HG03575 (cell line): ENCODE data around the gene GNAI3.

Experiments used
- ATAC-seq: cut with Tn5 transposase; IDR thresholded peaks from one replicate; pipeline ENCODE4 v1.9.1; 2021; ENCODE audit not compliant: unreplicated experiment, insufficient number of reproducible peaks, low FRiP score; ENCODE audit errors: extremely low read depth

The GNAI3 gene

DNA sequence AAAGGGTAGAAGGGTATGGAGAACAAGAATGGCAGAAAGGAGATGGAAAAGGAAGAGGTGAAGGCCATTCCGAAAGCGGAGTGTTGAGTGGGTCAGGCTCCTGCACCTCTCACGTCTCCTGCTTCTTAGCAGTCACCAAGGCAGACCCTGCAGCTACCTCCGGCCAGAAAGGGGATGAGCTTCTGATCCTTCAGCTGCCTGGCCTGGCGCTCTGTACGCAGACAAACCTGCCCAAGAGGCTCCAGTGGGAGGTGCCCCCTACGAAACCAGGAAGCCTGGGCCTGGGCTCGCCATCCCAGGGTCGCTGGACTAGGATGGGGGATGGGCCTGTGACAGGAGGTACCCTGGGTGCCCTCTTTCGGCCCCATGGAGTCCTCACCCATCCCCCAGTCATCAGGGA, 5.8 kb upstream of the GNAI3 start:
- ATAC-seq, result no peak

DNA sequence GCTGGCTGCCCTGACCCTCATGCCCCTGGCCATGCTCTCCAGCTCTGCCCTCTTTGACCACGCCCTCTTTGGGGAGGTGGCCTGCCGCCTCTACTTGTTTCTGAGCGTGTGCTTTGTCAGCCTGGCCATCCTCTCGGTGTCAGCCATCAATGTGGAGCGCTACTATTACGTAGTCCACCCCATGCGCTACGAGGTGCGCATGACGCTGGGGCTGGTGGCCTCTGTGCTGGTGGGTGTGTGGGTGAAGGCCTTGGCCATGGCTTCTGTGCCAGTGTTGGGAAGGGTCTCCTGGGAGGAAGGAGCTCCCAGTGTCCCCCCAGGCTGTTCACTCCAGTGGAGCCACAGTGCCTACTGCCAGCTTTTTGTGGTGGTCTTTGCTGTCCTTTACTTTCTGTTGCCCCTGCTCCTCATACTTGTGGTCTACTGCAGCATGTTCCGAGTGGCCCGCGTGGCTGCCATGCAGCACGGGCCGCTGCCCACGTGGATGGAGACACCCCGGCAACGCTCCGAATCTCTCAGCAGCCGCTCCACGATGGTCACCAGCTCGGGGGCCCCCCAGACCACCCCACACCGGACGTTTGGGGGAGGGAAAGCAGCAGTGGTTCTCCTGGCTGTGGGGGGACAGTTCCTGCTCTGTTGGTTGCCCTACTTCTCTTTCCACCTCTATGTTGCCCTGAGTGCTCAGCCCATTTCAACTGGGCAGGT, 5.0 kb upstream of the GNAI3 start:
- no peak for ATAC-seq

DNA sequence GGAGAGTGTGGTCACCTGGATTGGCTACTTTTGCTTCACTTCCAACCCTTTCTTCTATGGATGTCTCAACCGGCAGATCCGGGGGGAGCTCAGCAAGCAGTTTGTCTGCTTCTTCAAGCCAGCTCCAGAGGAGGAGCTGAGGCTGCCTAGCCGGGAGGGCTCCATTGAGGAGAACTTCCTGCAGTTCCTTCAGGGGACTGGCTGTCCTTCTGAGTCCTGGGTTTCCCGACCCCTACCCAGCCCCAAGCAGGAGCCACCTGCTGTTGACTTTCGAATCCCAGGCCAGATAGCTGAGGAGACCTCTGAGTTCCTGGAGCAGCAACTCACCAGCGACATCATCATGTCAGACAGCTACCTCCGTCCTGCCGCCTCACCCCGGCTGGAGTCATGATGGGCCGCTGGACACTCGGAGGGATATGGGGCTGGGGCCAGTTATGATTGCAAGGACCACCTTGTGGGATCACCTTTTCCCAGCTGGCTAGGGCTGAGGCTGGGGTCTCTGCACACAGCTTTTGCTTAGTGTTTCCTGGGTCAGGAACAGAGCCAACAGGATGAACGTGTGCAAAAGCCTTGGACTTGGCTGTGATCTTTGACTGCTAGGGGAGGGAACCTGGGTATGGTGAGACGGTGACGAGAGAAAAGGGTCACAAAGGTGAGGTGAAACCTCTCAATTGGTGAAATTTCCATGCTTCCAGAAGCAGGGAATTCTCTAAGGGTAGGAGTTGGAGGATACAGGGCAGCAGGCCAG, 4.3 kb upstream of the GNAI3 start:
- ATAC-seq, result no peak

DNA sequence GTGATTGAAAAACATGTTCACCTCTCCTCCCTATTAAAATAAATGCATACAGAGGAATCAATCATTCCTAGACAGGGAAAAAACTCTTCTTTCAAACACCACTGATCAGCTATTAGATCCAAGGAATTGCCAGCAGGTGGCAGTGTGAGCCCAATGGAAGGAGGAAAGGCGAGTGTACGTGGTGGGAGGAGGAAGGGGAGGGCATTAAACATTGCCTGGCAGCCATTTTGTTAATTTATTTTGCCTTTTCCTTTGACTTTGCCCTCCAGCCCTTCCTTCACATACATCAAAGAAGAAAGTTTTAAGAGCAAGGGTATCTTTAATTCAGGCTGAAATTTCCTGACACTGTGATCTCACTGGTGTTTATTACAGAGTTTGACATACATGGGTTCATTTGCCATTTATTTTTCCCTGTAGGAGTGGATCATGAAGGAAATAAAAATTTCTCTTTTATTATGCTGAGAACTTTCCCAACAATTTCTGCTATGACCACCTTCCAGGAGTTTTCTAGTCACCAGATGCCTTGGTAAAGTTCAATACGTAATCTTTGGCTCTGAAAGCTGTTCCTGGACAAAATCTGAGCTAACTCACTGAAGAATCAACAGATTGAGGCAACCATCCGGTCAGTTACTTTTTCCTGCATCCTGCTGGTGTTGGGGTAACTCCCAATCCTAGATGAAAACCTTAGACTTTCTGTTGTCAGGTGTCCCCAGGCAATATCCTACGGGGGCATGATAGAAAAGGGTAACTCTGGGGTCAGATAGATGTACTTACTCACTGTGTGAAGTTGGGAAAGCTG, 1.9 kb upstream of the GNAI3 start:
- ATAC-seq, result no peak

DNA sequence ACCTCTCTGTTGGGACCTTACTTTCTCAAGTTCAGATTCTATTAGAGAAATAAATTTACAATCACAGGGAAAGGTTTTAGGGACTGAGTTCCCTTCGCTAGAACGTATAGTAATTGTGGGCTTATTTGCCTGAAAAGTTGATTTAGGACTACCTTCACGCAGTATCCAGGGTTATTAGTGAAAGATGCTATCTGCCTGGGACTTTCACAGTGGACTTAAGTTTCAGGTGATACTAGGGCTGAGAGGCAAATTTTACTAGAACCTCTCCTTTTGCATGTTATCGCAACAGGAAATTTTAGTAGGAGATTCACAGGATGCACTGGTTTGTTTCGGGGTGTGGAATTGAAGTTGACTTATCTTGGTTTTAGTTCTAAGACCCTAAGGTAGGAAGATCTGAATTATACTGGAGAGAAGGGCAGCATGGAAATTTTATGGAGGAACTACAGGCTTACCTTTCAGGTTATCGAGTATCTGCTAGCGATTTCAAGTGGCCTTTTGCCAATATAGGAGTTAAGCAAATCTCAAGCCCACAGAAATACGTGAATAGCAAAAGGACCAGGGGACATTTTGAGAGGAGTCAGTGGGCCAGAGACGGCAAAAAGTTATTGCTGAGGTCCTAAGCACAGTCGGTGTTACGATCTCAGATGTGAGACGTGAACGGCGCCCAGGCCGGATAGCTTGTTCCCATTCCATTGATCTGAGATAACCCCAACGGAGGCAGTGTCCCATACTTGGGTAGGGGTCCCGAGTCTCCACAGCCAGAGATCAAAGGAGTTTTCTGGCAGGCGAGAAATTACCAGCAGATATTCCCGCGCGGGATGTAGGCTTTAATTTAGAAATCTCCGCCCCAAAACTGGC, 723 bp upstream of the GNAI3 start:
- ATAC-seq, result no peak

DNA sequence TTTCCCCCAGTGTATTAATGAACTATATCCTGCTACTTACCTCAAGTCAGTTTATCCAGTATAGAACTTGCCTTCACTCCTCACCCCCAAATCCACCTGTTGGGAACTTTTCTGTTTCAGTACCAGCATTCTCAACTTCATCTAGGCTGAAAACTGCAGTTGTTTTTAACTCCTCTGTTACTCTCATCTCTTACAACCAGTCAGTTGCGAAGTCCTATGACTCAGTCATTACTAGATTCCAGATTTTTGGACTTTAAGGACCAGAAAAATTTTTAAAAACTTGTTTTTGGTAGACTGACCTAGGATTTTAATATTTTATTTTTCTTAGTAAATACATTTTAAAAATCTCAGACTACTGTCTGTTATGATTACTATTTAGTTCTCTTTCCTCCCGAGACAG, 8.1 kb downstream of the GNAI3 start:
- no peak for ATAC-seq

DNA sequence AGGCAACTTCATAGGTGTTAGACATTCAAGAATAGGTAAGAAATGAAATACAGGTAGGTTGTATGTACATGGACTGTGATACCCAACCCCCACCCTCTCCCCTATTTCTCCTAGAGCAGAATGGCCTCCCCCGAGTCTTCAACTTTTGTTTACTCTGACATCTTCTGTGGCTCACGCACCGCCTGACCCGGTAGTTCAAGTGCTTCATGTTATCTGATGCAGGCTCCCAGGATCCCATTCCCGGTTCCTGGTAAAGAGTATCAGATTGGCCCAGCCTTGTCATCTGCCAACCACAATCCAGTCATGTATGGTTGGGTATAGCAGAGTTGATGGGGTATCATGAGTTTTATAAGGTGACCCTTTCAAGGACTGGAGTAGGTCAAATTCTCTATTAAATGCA, 9.1 kb downstream of the GNAI3 start:
- ATAC-seq, result no peak

DNA sequence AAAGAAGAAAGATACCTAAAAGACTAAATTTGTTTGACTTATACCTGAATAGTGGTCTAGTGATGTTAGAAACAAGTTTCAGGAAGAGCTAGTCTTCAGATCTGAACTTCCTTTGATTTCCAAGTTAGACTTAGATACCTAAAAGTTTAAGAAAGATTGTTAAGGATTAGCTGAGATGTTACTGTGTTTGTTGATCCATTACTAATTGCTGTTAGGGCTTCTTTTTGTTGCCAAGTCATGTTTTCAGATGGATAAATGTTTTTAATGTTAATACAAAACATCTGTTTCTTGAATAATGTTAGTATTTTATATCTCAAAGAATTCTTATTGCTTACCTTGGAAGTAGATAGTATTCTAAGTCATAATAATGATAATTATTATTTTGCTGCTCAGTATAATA, 11.6 kb downstream of the GNAI3 start:
- ATAC-seq, result no peak

DNA sequence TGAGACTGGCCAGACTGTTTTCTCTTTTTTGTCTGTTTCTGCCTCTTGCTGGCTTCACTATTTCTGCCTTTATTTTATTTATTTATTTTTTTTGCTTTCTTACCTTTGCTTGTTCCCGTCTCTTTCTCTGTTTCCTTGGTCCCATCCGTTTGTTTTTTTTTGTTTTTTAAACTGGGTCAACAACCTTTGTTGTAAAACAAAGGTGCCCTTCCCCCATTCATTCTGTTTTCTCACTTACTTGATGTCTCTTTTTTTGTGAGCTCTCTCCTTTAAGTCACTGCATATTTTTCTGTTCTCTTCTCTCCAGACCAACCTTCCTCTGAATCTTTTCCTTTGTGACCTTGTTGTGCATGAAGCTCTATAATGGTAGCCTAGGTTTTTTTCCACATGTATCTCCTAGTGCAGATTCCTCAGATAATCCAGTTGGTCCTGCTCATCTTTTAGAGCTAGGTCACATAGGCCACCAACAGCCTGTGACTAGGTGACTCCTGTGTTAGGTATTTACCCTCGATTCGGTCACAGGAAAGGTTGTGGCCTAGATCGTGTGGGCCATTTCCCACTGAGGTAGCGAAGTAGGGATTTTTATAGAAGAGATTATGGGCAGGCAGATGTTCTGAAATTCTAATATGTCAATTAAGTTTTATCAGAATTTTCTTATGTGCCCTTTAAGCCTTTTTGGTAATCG, 15.9 kb downstream of the GNAI3 start:
- no peak for ATAC-seq

DNA sequence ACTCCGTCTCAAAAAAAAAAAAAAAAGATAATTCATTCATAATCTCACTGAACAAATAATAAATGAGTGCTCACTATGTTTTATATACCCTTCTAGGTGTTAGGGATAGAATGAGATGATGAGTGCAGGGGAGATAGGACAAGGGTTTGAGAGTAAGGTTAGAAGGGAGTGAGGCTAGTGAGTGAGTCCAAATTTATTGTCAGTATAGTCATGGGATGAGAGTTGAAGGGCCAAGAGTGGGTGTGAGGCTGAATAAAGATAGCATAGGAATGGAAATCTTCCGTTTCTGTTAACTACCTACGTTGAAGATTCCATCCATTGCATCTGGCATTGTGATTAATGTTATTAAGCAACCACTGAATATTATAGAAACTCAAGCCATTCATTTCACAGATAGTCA, 16.8 kb downstream of the GNAI3 start:
- ATAC-seq, result no peak

DNA sequence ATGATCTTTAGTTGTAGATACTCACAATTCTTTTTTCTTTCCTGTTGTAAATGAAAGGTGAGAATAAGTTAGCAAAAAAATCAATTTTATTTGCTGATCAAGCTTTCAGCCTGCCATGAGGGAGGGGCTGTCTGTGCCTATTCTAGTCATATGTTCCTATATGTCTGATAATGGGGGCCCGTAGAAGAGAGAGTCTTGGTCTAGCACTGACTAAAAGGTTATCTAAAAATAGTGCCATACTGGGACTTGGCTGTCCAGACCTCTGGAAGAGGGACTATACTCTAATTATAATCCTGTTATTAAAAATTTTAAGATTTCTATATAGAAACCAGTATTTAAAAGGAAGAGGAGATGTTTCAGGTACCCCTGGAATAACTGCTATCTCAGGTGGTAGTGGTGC, 18.6 kb downstream of the GNAI3 start:
- ATAC-seq, result no peak

DNA sequence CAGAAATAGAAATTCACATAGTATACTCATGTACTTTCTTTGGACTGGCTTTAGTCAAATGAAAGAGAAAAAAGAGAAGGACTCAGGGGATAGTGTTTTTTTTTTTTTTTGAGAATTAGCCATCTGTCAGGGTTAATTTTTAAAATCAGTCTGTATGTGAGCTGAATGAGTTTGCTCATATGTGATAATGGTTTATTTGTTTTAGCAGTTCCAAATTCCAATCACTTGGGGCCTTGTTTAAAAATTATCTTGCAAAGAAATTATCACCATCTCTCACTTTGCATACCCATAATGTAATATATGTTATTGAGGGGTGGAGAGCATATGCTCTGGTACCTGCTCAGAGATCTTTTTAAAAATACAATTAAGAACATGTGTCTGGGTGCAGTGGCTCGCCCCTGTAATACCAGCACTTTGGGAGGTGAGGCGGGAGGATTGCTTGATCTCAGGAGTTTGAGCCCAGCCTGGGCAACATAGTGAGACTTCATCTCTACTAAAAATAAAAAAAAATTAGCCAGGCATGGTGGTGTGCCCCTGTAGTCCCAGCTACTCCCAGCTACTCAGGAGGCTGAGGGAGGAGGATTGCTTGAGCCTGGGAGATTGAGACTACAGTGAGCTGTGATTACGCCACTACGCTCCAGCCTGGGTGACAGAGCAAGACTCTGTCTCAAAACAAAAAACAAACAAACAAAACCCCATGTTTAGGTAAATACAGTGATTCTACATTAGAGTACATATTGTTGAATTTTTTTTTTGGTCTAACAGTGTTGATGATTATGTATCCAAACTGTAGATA, 19.7 kb downstream of the GNAI3 start:
- no peak for ATAC-seq

DNA sequence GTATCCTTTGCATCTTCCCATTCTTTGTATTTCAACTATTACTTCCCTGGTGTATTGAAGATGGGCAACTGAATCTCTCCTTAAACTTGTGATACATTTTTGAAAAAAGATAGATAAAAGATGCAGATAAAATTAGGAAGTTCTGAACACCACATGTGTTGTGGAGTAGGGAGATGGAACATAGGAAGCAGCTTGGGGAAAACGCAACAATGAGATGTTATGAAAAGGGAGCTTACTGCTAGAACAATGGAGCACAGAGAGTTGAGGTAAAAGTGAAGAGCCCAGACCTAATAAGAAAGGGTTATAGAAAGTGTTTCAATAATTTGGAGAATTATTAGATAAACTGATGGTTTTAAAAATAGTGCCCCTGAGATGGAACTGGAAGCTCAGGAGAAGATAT, 20.9 kb downstream of the GNAI3 start:
- ATAC-seq, result no peak

DNA sequence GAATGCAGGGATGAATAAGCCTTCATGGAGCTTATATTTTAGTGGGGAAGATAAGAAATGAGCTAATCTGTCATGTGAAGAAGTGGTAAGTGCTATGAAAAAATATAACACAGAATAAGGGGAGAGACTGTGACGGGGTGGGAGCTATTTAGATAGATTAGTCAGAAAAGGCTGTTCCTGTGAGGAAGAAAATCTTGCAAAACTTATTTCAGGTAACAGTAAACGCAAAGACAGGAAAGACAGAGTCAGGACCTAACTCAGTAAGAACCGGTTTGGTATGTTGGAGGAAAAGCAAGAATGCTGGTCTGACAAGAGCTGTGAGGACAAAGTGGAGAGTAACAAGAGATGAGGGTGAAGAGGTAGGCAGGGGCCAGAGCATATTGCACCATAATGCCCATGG, 22.0 kb downstream of the GNAI3 start:
- no peak for ATAC-seq

DNA sequence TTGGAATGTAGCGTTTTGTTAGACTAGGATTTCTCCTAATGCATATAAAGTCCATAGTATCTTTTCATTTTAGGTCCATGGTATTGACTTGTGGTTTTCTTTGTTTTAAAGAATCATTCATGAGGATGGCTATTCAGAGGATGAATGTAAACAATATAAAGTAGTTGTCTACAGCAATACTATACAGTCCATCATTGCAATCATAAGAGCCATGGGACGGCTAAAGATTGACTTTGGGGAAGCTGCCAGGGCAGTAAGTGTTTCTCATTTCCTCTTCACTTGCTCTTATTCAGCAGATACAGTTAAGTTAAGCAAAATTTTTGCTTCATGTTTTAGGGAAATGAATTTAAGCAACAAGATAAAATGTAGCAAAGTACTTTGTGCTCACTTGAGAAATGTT, 25.4 kb downstream of the GNAI3 start:
- ATAC-seq, result no peak

DNA sequence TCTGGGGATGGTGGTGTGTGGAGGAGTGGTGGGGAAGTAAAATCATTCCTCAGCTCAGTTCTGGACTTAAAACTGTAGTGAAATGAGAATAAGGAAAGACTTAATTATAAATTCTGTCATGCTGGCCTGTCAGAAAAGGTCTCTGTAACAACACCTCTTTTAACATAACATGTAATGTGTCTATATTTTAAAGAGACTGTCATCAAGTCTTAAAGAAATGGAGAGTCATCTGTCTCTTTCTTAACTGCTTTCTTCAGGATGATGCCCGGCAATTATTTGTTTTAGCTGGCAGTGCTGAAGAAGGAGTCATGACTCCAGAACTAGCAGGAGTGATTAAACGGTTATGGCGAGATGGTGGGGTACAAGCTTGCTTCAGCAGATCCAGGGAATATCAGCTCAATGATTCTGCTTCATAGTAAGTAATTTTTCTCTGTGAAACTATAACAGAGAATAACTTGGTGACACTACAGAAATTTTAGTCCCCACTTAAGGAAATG, 30.6 kb downstream of the GNAI3 start:
- ATAC-seq, result no peak

DNA sequence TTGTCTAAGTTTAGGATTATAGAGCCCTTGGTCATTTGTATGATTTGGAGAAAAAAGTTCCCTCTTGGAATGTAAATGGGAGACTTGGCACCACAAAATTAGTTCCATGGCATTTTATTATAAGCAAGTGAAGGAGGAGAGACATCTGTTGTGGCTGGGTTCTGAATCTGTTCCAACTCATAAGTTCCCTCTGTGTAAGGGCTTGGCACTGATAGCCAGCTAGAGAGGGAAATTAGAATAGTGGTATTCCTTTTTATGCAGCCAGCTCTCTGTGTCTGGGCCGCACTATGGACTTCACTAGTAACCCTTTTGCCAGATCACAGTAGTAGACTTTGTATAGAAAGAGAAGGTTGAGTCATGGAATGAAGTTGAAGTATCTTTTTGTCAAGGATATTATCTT, 31.1 kb downstream of the GNAI3 start:
- ATAC-seq, result no peak

DNA sequence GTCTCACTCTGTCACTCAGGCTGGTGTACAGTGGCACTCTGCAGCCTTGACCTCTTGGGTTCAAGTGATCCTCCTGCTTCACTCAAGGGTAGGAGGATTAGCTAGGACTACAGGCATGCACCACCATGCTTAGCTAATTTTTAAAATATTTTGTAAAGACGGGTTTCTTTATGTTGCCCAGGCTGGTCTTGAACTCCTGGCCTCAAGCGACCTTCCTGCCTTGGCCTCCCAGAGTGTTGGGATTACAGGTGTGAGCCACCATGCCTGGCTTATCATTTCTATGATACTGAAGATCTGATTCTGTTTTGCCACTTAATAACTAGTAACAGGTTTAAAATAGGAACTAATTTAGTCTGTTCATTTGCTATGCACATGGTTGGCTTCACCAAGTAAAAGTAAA, 33.6 kb downstream of the GNAI3 start:
- no peak for ATAC-seq
